ENCODE results near the gene MORN2. TPM values are rescaled to one million over a fixed set of nuclear protein-coding genes. Genes with fewer than 3 reads are reported as not detected.

The MORN2 gene
- 52.9 and 55.8 TPM in 2 replicates for total RNA-seq (2014; rRNA removed; shearing (Covaris generic))

- DNase-seq (ENCODE audit: low spot score), result peak; percentile 74
These were observed at the start of gene MORN2, which contains the start of gene DHX57 for GRCh38 chr2:38875576-38876367. Gene MORN2 (plus strand): TSS chr2:38875976. Gene DHX57 (minus strand): TSS chr2:38875934. CDS start chr2:38868405, 7,529 bp downstream.

GRCh38 chr2:38827539-38828145, 48.1 kb upstream of the MORN2 start:
- peak; percentile 64 for DNase-seq (ENCODE audit: low spot score)

- DNase-seq (ENCODE audit: low spot score), result no peak
These were observed 47.3 kb upstream of the MORN2 start for GRCh38 chr2:38828460-38828859.

- DNase-seq (ENCODE audit: low spot score), result peak; percentile 10
These were observed 45.8 kb upstream of the MORN2 start for GRCh38 chr2:38829971-38830370.

- no peak for DNase-seq (ENCODE audit: low spot score)
These were observed 45.1 kb upstream of the MORN2 start for GRCh38 chr2:38830526-38831159.

- peak; percentile 36 for DNase-seq (ENCODE audit: low spot score)
These were observed 40.7 kb upstream of the MORN2 start for GRCh38 chr2:38835015-38835601.

GRCh38 chr2:38835990-38836389, 39.8 kb upstream of the MORN2 start:
- DNase-seq (ENCODE audit: low spot score), result no peak

- DNase-seq (ENCODE audit: low spot score), result no peak
These were observed 39.0 kb upstream of the MORN2 start for GRCh38 chr2:38836791-38837190.

- no peak for DNase-seq (ENCODE audit: low spot score)
These were observed 25.7 kb upstream of the MORN2 start for GRCh38 chr2:38850045-38850444.

GRCh38 chr2:38856165-38856564, 19.6 kb upstream of the MORN2 start:
- no peak for DNase-seq (ENCODE audit: low spot score)

GRCh38 chr2:38862476-38862875, 13.3 kb upstream of the MORN2 start:
- DNase-seq (ENCODE audit: low spot score), result no peak

- no peak for DNase-seq (ENCODE audit: low spot score)
These were observed 12.6 kb upstream of the MORN2 start for GRCh38 chr2:38863061-38863695.

- no peak for DNase-seq (ENCODE audit: low spot score)
These were observed 8.9 kb upstream of the MORN2 start for GRCh38 chr2:38866773-38867443.

- DNase-seq (ENCODE audit: low spot score), result no peak
These were observed 4.3 kb upstream of the MORN2 start for GRCh38 chr2:38871432-38871831.

GRCh38 chr2:38873763-38874162, 2.0 kb upstream of the MORN2 start:
- DNase-seq (ENCODE audit: low spot score), result no peak

- no peak for DNase-seq (ENCODE audit: low spot score)
These were observed 575 bp upstream of the MORN2 start for GRCh38 chr2:38875227-38875575.

GRCh38 chr2:38876407-38876806, 631 bp downstream of the MORN2 start:
- DNase-seq (ENCODE audit: low spot score), result no peak

- no peak for DNase-seq (ENCODE audit: low spot score)
These were observed 10.3 kb downstream of the MORN2 start for GRCh38 chr2:38886063-38886462.

GRCh38 chr2:38887347-38887746, 11.6 kb downstream of the MORN2 start:
- DNase-seq (ENCODE audit: low spot score), result no peak

- DNase-seq (ENCODE audit: low spot score), result no peak
These were observed 12.3 kb downstream of the MORN2 start for GRCh38 chr2:38887902-38888554.

- no peak for DNase-seq (ENCODE audit: low spot score)
These were observed 13.3 kb downstream of the MORN2 start for GRCh38 chr2:38889045-38889444.

All from A172 (cell line).